ENCODE results near the gene TMEM238. TPM values are rescaled to one million over a fixed set of nuclear protein-coding genes. Genes with fewer than 3 reads are reported as not detected.

Gene TMEM238
- total RNA-seq, 1 experiment from 2014 or later: 22.8 TPM

DNA sequence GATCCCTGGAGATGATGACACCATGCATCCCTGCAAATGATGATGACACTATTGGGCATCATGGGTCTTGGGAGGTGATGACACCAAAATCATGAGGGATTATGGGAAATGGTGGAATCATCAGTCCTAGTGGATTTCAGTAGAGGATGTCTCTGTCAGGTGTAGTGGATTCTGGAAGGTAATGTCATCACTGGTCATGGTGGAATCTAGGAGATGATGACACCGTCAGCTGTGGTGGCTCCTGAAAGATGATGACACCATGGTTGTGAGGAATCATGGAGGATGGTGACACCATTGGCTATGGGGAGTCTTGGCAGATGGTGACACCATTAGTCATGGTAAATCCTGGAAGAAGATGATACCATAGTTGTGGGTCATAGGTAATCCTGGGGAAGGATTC lies 47.1 kb upstream of the TMEM238 start:
- no peak overlapping the region for H3K27ac ChIP-seq (ENCODE audit: low read length)
- H3F3A ChIP-seq (ENCODE audit: low read length, unreplicated experiment): no peaks in the 10 kb centered on the region
- H3K9me2 ChIP-seq (replicated peaks; ENCODE audit: low read length): no peaks in the 10 kb centered on the region
- no peaks in the 10 kb centered on the region for H3K9me3 ChIP-seq (ENCODE audit: low read length)
- ATAC-seq (no peak), DNase-seq (no peak)
- H3K4me1 ChIP-seq (ENCODE audit: insufficient read depth, low read length): no peaks in the 10 kb centered on the region
- H3K79me2 ChIP-seq (ENCODE audit: low read length): no peaks in the 10 kb centered on the region
- no peak overlapping the region for H2AFZ ChIP-seq (ENCODE audit: low read length)
- ChIA-PET POLR2A (ENCODE audit: unreplicated experiment) (no interaction called here), CTCF (no interaction called here)
- H3K36me3 ChIP-seq (ENCODE audit: low read depth, low read length): no peaks in the 10 kb centered on the region
- H3K27me3 ChIP-seq (ENCODE audit: low read length): 0 out of 2 replicates have a peak, but pooled peaks cover 2% of the 10 kb centered on the region
- H3K4me3 ChIP-seq (ENCODE audit: low read length): no peak overlapping the region
- no peak overlapping the region for H3K4me2 ChIP-seq (ENCODE audit: low read length)
- BruUV-seq (replicated peaks): no TSS peak
- no peaks in the 10 kb centered on the region for H4K20me1 ChIP-seq (ENCODE audit: low read length)
- TF ChIP-seq EZH2 (IDR thresholded peaks at IDR 0.05; ENCODE audit: low read length, unreplicated experiment) (no peak), EZH2phosphoT487 (IDR thresholded peaks at IDR 0.05; ENCODE audit: borderline replicate concordance, low read length) (no peak), CTCF (conservative IDR thresholded peaks at IDR 0.05; ENCODE audit: low read depth, low read length) (no peak)
- no peak overlapping the region for H3K9ac ChIP-seq (ENCODE audit: low read length)
- intact Hi-C loops (cut with micrococcal nuclease): no loop called here

DNA sequence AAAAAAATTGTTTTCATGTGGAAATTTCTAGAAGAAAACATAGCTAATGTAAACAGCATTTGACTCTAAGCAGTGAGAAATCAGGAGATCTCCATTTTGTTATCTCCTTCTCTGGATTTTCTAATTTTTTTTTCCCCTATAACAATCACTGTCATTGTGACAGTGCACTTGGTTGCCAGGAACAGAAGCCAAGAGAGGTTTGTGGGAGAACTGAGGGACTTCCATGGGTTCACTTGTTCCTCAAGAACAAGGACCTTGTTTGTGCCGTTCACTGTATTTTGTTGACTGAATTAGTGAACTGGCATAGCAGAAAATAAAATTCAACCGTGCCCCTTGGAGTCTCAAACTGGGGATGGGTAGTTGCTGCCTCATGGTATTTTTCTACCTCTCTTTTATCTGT lies 42.0 kb upstream of the TMEM238 start:
- POLR2A ChIA-PET (ENCODE audit: unreplicated experiment): interaction anchor here (0.6 kb wide), 1 partner anchor 18 kb away, joined by 4 read pairs; the partner anchor contains the start of gene UBE2S
- intact Hi-C loops (cut with micrococcal nuclease): no loop called here
- no TSS peak for BruUV-seq (replicated peaks)

More for the DNA sequence above, 42.0 kb upstream of the TMEM238 start:
- no peaks in the 10 kb centered on the region for H3K9me3 ChIP-seq (ENCODE audit: low read length)
- H3K9ac ChIP-seq (ENCODE audit: low read length): no peak overlapping the region
- no peak for TF ChIP-seq EZH2phosphoT487 (IDR thresholded peaks at IDR 0.05; ENCODE audit: borderline replicate concordance, low read length)
- no peak for TF ChIP-seq CTCF (conservative IDR thresholded peaks at IDR 0.05; ENCODE audit: low read depth, low read length)
- TF ChIP-seq EZH2 (IDR thresholded peaks at IDR 0.05; ENCODE audit: low read length, unreplicated experiment): no peak
- DNase-seq: no peak
- H3K27ac ChIP-seq (ENCODE audit: low read length): no peak overlapping the region
- no peaks in the 10 kb centered on the region for H3K4me1 ChIP-seq (ENCODE audit: insufficient read depth, low read length)
- H3K4me2 ChIP-seq (ENCODE audit: low read length): no peak overlapping the region
- H3K9me2 ChIP-seq (replicated peaks; ENCODE audit: low read length): no peaks in the 10 kb centered on the region
- CTCF ChIA-PET: no interaction called here
- no peak for ATAC-seq
- no peaks in the 10 kb centered on the region for H3F3A ChIP-seq (ENCODE audit: low read length, unreplicated experiment)
- H3K27me3 ChIP-seq (ENCODE audit: low read length): peaks cover 18% of the 10 kb centered on the region; the same call in 1 of the 2 replicates
- no peak overlapping the region for H3K4me3 ChIP-seq (ENCODE audit: low read length)
- no peaks in the 10 kb centered on the region for H3K36me3 ChIP-seq (ENCODE audit: low read depth, low read length)
- no peak overlapping the region for H2AFZ ChIP-seq (ENCODE audit: low read length)
- no peaks in the 10 kb centered on the region for H3K79me2 ChIP-seq (ENCODE audit: low read length)
- H4K20me1 ChIP-seq (ENCODE audit: low read length): no peaks in the 10 kb centered on the region
